ENCODE results near the gene SLC19A3.

SLC19A3 gene

GRCh38 chr2:227665189-227665940, 52.5 kb downstream of the SLC19A3 start:
- Histone ChIP-seq H3K27ac (ENCODE audit: low read depth, low read length, severe bottlenecking) (no peak overlapping the region), H3K4me3 (ENCODE audit: extremely low read depth, insufficient read depth, low read length, poor library complexity, severe bottlenecking) (no peak overlapping the region), H3K36me3 (ENCODE audit: control insufficient read depth, insufficient read depth, low read length) (no peaks in the 10 kb centered on the region), H3K9me3 (ENCODE audit: control insufficient read depth, low read length) (no peaks in the 10 kb centered on the region), H3K4me1 (ENCODE audit: control insufficient read depth, insufficient read depth, low read length, poor library complexity, severe bottlenecking) (peaks cover 13% of the 10 kb centered on the region)
- WGBS, 2 experiments (ENCODE audit: insufficient coverage in 2 of 2): 74 to 93% methylated on average over 4 of the region's 6 CpGs

DNA sequence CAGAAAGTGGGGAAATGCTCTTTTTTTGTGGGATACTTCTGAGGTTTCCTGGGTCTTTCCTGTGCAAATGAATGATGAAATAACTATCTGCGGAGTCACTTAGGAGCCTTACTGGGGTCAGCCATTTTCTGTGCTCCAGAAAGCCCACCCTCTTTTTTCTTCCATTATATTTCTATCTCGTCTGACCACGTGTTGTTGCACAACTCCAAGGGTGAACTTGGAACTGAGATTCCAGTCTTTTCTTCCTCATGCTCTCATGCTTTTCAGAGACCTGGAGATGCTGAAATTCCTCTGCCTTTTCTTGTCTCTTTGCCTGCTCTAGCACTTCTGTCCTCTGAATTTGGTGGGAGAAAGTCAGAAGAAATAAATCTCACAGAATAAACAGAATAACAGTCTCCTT, 56.0 kb downstream of the SLC19A3 start:
- no peaks in the 10 kb centered on the region for H3K36me3 ChIP-seq (ENCODE audit: control insufficient read depth, insufficient read depth, low read length)
- peaks cover 17% of the 10 kb centered on the region for H3K4me1 ChIP-seq (ENCODE audit: control insufficient read depth, insufficient read depth, low read length, poor library complexity, severe bottlenecking)
- H3K27ac ChIP-seq (ENCODE audit: low read depth, low read length, severe bottlenecking): no peak overlapping the region
- no peak overlapping the region for H3K4me3 ChIP-seq (ENCODE audit: extremely low read depth, insufficient read depth, low read length, poor library complexity, severe bottlenecking)
- 59 to 90% methylated on average over 2 of the region's 3 CpGs for WGBS, 2 experiments (ENCODE audit: insufficient coverage in 2 of 2)
- no peaks in the 10 kb centered on the region for H3K9me3 ChIP-seq (ENCODE audit: control insufficient read depth, low read length)

DNA sequence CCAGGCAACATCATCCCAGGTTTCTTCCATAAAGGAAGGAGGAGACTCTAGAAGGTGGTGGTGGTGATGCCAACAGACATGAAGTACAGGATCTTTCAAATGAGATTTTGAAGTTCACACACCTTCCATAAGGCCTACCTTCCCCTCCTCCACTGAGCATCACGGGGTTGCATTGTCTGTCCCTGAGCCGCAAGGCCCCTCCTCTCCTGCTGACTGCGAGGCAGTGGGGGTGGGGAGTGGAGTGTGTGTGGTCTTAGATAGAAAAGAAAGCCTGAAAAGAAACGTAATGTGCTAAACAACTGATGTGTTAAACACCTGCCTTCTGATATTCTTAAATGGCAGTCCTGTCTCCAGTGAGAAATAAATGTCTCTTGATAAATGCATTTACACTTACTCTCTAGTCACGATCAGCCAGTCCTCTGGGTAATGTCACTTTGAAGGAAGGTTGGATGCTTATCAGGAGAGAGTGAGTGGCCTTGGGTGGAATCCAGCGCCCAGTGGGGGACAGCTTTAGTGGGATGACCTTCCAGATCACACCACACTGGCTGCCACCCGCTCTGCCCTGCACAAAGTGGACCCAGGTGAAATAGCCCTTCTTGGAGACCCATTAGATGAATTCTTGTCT, 56.7 kb downstream of the SLC19A3 start:
- Histone ChIP-seq H3K4me1 (ENCODE audit: control insufficient read depth, insufficient read depth, low read length, poor library complexity, severe bottlenecking) (peaks cover 17% of the 10 kb centered on the region), H3K9me3 (ENCODE audit: control insufficient read depth, low read length) (no peaks in the 10 kb centered on the region), H3K27ac (ENCODE audit: low read depth, low read length, severe bottlenecking) (no peak overlapping the region), H3K4me3 (ENCODE audit: extremely low read depth, insufficient read depth, low read length, poor library complexity, severe bottlenecking) (no peak overlapping the region), H3K36me3 (ENCODE audit: control insufficient read depth, insufficient read depth, low read length) (no peaks in the 10 kb centered on the region)
- WGBS, 2 experiments (ENCODE audit: insufficient coverage in 2 of 2): 100% methylated on average over 1 of the region's 7 CpGs; no CpG with 5 or more reads in 1 of the 2 experiments

DNA sequence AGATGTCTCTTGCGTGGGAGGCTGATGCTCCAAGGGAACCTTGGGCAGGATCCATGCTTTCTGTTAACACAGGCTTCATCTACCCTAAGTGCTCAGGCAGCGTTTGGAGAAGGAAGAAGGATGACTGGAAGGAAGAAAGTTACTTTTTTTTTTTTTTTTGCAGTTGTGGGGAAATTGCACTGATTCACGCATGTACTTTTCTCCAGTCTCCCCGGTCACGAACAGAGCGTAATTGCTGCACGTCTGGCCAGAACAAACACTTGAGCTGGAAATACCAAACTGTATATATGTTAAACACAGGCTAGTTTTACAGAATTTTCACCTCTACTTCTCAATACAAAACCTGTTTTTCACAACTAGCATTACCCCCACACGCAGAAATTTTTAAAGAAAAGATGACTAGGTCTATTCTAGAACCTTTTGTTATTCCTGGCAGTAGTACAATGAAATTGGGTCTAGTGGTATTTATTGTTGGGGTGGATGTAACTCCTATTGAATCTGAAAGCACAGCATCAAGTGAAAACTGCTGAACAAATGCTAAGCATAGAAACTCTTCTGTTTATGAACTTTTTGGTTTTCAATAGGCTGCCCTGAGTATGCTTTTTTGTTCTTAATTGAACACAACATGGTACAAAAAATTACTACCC, 60.5 kb downstream of the SLC19A3 start:
- 90% methylated on average over 2 of the region's 8 CpGs; no CpG with 5 or more reads in 1 of the 2 experiments for WGBS, 2 experiments (ENCODE audit: insufficient coverage in 2 of 2)
- Histone ChIP-seq H3K9me3 (ENCODE audit: control insufficient read depth, low read length) (no peaks in the 10 kb centered on the region), H3K36me3 (ENCODE audit: control insufficient read depth, insufficient read depth, low read length) (no peaks in the 10 kb centered on the region), H3K4me3 (ENCODE audit: extremely low read depth, insufficient read depth, low read length, poor library complexity, severe bottlenecking) (no peak overlapping the region), H3K27ac (ENCODE audit: low read depth, low read length, severe bottlenecking) (no peak overlapping the region), H3K4me1 (ENCODE audit: control insufficient read depth, insufficient read depth, low read length, poor library complexity, severe bottlenecking) (peaks cover 21% of the 10 kb centered on the region)

DNA sequence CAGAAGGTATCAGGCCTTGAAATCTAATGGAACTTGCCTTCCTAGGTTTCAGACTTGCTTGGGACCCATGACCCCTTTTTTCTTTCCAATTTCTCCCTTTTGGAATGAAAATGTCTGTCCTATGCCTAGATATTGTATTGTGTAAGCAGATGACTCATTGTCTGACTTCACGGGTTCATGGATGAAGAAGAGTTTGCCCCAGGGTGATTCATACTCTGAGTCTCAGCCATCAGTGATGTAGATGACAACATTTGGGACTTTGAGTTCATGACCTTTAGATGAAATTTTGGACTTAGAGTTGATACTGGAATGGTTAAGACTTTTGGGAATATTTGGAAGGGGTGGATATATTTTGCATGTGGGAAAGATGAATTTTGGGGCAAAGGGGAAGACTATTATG, 62.4 kb downstream of the SLC19A3 start:
- Histone ChIP-seq H3K36me3 (ENCODE audit: control insufficient read depth, insufficient read depth, low read length) (no peaks in the 10 kb centered on the region), H3K27ac (ENCODE audit: low read depth, low read length, severe bottlenecking) (no peak overlapping the region), H3K9me3 (ENCODE audit: control insufficient read depth, low read length) (no peaks in the 10 kb centered on the region), H3K4me3 (ENCODE audit: extremely low read depth, insufficient read depth, low read length, poor library complexity, severe bottlenecking) (no peak overlapping the region), H3K4me1 (ENCODE audit: control insufficient read depth, insufficient read depth, low read length, poor library complexity, severe bottlenecking) (peaks cover 8% of the 10 kb centered on the region)
- WGBS, 2 experiments (ENCODE audit: insufficient coverage in 2 of 2): 83 to 100% methylated on average over 1 of the region's 1 CpG

DNA sequence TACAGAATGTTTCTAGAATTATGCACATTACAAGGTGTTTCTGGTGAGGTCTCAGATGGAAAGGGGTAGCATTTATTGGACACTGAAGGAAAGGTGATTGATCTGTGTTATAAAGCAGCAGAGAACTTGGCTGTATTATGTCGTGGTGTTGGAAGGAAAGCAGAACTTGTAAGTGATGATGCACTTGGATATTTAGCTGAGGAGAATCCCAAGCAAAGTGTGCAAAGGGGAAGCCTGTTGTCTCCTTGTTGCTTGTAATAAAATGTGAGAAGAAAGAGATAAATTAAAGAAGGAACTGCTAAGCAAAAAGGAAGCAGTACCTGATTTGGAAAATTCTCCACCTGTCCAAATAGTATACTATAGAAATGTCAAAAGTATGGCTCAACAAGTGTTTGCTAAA, 63.4 kb downstream of the SLC19A3 start:
- Histone ChIP-seq H3K4me3 (ENCODE audit: extremely low read depth, insufficient read depth, low read length, poor library complexity, severe bottlenecking) (no peak overlapping the region), H3K27ac (ENCODE audit: low read depth, low read length, severe bottlenecking) (no peak overlapping the region), H3K9me3 (ENCODE audit: control insufficient read depth, low read length) (no peaks in the 10 kb centered on the region), H3K4me1 (ENCODE audit: control insufficient read depth, insufficient read depth, low read length, poor library complexity, severe bottlenecking) (peaks cover 8% of the 10 kb centered on the region), H3K36me3 (ENCODE audit: control insufficient read depth, insufficient read depth, low read length) (no peaks in the 10 kb centered on the region)
- WGBS, 2 experiments (ENCODE audit: insufficient coverage in 2 of 2): 89 to 92% methylated on average over 1 of the region's 1 CpG

GRCh38 chr2:227653419-227653818, 64.4 kb downstream of the SLC19A3 start:
- H3K36me3 ChIP-seq (ENCODE audit: control insufficient read depth, insufficient read depth, low read length): no peaks in the 10 kb centered on the region
- H3K4me3 ChIP-seq (ENCODE audit: extremely low read depth, insufficient read depth, low read length, poor library complexity, severe bottlenecking): no peak overlapping the region
- H3K9me3 ChIP-seq (ENCODE audit: control insufficient read depth, low read length): no peaks in the 10 kb centered on the region
- peaks cover 8% of the 10 kb centered on the region for H3K4me1 ChIP-seq (ENCODE audit: control insufficient read depth, insufficient read depth, low read length, poor library complexity, severe bottlenecking)
- WGBS, 2 experiments (ENCODE audit: insufficient coverage in 2 of 2): 72 to 83% methylated on average over 2 to 3 of the region's 4 CpGs
- H3K27ac ChIP-seq (ENCODE audit: low read depth, low read length, severe bottlenecking): no peak overlapping the region

- no peak overlapping the region for H3K4me3 ChIP-seq (ENCODE audit: extremely low read depth, insufficient read depth, low read length, poor library complexity, severe bottlenecking)
- WGBS, 2 experiments (ENCODE audit: insufficient coverage in 2 of 2): 85 to 93% methylated on average over 4 to 5 of the region's 5 CpGs
- H3K27ac ChIP-seq (ENCODE audit: low read depth, low read length, severe bottlenecking): no peak overlapping the region
- peaks cover 11% of the 10 kb centered on the region for H3K4me1 ChIP-seq (ENCODE audit: control insufficient read depth, insufficient read depth, low read length, poor library complexity, severe bottlenecking)
- H3K36me3 ChIP-seq (ENCODE audit: control insufficient read depth, insufficient read depth, low read length): no peaks in the 10 kb centered on the region
- no peaks in the 10 kb centered on the region for H3K9me3 ChIP-seq (ENCODE audit: control insufficient read depth, low read length)
Observed at GRCh38 chr2:227643990-227644551, 73.8 kb downstream of the SLC19A3 start.

GRCh38 chr2:227642656-227643055, 75.2 kb downstream of the SLC19A3 start:
- peak overlapping the region; percentile 77 for H3K27ac ChIP-seq (ENCODE audit: low read depth, low read length, severe bottlenecking)
- peaks cover 11% of the 10 kb centered on the region for H3K4me1 ChIP-seq (ENCODE audit: control insufficient read depth, insufficient read depth, low read length, poor library complexity, severe bottlenecking)
- WGBS, 2 experiments (ENCODE audit: insufficient coverage in 2 of 2): 6 to 18% methylated on average over 2 of the region's 2 CpGs
- H3K4me3 ChIP-seq (ENCODE audit: extremely low read depth, insufficient read depth, low read length, poor library complexity, severe bottlenecking): no peak overlapping the region
- H3K36me3 ChIP-seq (ENCODE audit: control insufficient read depth, insufficient read depth, low read length): no peaks in the 10 kb centered on the region
- no peaks in the 10 kb centered on the region for H3K9me3 ChIP-seq (ENCODE audit: control insufficient read depth, low read length)

- 80% methylated on average over 2 of the region's 3 CpGs; no CpG with 5 or more reads in 1 of the 2 experiments for WGBS, 2 experiments (ENCODE audit: insufficient coverage in 2 of 2)
- no peak overlapping the region for H3K27ac ChIP-seq (ENCODE audit: low read depth, low read length, severe bottlenecking)
- H3K4me1 ChIP-seq (ENCODE audit: control insufficient read depth, insufficient read depth, low read length, poor library complexity, severe bottlenecking): no peaks in the 10 kb centered on the region
- no peaks in the 10 kb centered on the region for H3K9me3 ChIP-seq (ENCODE audit: control insufficient read depth, low read length)
- H3K36me3 ChIP-seq (ENCODE audit: control insufficient read depth, insufficient read depth, low read length): no peaks in the 10 kb centered on the region
- no peak overlapping the region for H3K4me3 ChIP-seq (ENCODE audit: extremely low read depth, insufficient read depth, low read length, poor library complexity, severe bottlenecking)
Observed at GRCh38 chr2:227634201-227634600, 83.6 kb downstream of the SLC19A3 start.
